HG03097 (cell line): Measurements from ENCODE around the gene FAHD1.

ENCODE experiments used
- ATAC-seq: cut with Tn5 transposase; IDR thresholded peaks from one replicate; pipeline ENCODE4 v1.9.1; 2021; ENCODE audit not compliant: unreplicated experiment, low FRiP score

The FAHD1 gene

GRCh38 chr16:1878256-1878655 is 51.2 kb downstream of the FAHD1 start:
- ATAC-seq: no peak
